K562 (cell line): ENCODE measurements around the gene SDHC. TPM values are rescaled to one million over a fixed set of nuclear protein-coding genes. Genes with fewer than 3 reads are reported as not detected.
A peak's percentile ranks its signal among the peaks of the same experiment; 100 is the strongest.

ENCODE experiments used
- HDAC2 ChIP-seq: fragments of 450-650 bp; IDR thresholded peaks from 2 replicates; pipeline ENCODE4 v1.6.1; 2016; ENCODE audit warnings: mild to moderate bottlenecking
- KLF1 ChIP-seq: fragments of 450-650 bp; IDR thresholded peaks from 2 replicates; pipeline ENCODE4 v1.6.1; 2016; ENCODE audit warnings: missing genetic modification characterization, missing compliant biosample characterization
- RFX5 ChIP-seq: IDR thresholded peaks from 2 replicates; pipeline ENCODE4 v1.6.1; 2011; ENCODE audit warnings: low read depth, mild to moderate bottlenecking, improper control_type of control experiment, low read length
- SFPQ ChIP-seq: fragments of 200-400 bp; formaldehyde crosslinking; IDR thresholded peaks from 2 replicates; pipeline ENCODE4 v1.6.1; 2017; ENCODE audit warnings: mild to moderate bottlenecking, low read depth, low read length, moderate library complexity
- SRSF9 ChIP-seq: fragments of 200-400 bp; formaldehyde crosslinking; IDR thresholded peaks from 2 replicates; pipeline ENCODE4 v1.6.1; 2017; ENCODE audit warnings: low read depth, low read length, borderline replicate concordance
- TCF15 ChIP-seq: fragments of 250-450 bp; sonication (Bioruptor Pico); IDR thresholded peaks from 2 replicates; pipeline ENCODE4 v1.8.0; 2022; ENCODE audit warnings: moderate library complexity, mild to moderate bottlenecking, inconsistent platforms
- TFAP4 ChIP-seq: sonication (generic); formaldehyde crosslinking; IDR thresholded peaks from 2 replicates; pipeline ENCODE4 v1.8.0; 2022; ENCODE audit warnings: missing genetic modification reagents, mild to moderate bottlenecking, moderate library complexity, borderline replicate concordance
- polyA plus RNA-seq, 8 experiments: library from polyadenylated mRNA; depleted of rRNA in 4 of 8; stranded (reverse) in 5 of 8; unstranded in 3 of 8; fragments of >200 nt; fragmentation: Nextera tagmentation in 2 of 8; fragmentation: Illumina TruSeq in 1 of 8; extraction: Ambion mirVana in 2 of 8; extraction: Trizol in 1 of 8; gene quantifications; 2 replicates each; pipeline versions ENCODE4 v1.2.1 to v1.2.3, GENCODE V29; 2011 to 2014; ENCODE audit warnings: inconsistent platforms in 1 of 8, missing spikeins in 1 of 8
- total RNA-seq, 7 experiments: library from RNA; depleted of rRNA in 6 of 7; stranded (reverse); fragments of >200 nt in 6 of 7; fragmentation: Illumina TruSeq in 2 of 7; extraction: Trizol in 2 of 7; gene quantifications; 2 replicates each; pipeline versions ENCODE4 v1.2.1 to v1.2.3, GENCODE V29; 2011 to 2021; ENCODE audit warnings: low replicate concordance in 1 of 7
- TF ChIP-seq, protein P1 (sequence below): fragments of 250-450 bp; sonication (Bioruptor Pico); IDR thresholded peaks from 2 replicates; pipeline ENCODE4 v1.5.0; 2021; ENCODE audit warnings: mild to moderate bottlenecking, borderline replicate concordance
- TF ChIP-seq, protein P2 (sequence below), 2 experiments: fragments of 450-650 bp; conservative IDR thresholded peaks; 2 replicates each; pipeline ENCODE4 v1.6.1; 2017; ENCODE audit warnings: mild to moderate bottlenecking in 2 of 2, moderate library complexity in 2 of 2
- TF ChIP-seq, protein P3 (sequence below): IDR thresholded peaks from 2 replicates; pipeline ENCODE4 v1.6.1; 2016; ENCODE audit warnings: missing genetic modification characterization, missing compliant biosample characterization

The SDHC gene
- total and polyA plus RNA-seq, 9 of the 15 experiments (the other 6 are each of a cell fraction or from before 2014, with no cell fraction given) = 7.7 to 309 (median 174) TPM

DNA sequence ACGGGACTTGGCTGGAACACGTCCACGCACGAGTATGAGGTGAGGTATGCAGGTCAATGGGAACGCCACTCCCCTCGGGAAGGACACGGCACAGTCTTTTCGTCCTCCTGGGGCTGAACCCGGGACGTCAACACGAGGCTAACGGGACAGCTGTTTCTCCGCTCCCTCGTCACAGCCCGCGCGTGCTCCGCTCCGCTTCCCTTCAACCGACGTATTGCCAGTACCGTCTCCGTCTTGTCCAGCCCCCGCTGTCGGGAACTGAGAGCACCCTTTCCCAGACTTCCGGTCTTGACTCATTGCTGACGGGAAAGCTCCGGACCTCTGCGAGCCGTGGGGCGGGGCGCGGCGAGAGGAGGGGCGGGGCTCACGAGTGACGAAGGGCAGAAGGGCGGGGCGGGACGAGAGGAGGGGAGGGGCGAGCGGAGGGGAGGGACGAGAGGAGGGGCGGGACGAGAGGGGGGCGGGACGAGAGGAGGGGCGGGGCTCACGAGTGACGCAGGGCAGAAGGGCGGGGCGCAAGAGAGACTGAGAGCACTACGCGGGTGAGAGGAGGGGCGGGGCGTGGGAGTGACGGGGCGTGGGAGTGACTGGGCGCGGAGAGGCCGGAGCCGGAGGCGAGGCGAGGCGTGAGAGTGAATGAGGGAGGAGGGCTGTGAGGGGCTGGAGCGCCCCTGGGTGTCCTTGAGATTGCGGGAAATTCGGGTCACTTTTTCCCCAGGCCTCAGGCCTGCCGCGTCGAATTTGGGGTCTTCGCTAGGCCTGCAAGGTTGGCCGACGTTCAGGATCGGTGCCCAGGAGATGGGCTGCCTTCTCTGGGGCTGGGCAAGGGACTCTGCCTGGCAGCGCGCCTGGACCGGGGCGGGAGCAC is 75.7 kb downstream of the SDHC start (continued):
- TF ChIP-seq TFAP4 (CRISPR knock-in tag) (peak; percentile 99), SRSF9 (no peak), SFPQ (no peak), TCF15 (CRISPR knock-in tag) (no peak), KLF1 (no peak), RFX5 (no peak), HDAC2 (0 out of 2 replicates have a peak, but pooled peaks have one; percentile 36)
- TF ChIP-seq, protein P1, sequence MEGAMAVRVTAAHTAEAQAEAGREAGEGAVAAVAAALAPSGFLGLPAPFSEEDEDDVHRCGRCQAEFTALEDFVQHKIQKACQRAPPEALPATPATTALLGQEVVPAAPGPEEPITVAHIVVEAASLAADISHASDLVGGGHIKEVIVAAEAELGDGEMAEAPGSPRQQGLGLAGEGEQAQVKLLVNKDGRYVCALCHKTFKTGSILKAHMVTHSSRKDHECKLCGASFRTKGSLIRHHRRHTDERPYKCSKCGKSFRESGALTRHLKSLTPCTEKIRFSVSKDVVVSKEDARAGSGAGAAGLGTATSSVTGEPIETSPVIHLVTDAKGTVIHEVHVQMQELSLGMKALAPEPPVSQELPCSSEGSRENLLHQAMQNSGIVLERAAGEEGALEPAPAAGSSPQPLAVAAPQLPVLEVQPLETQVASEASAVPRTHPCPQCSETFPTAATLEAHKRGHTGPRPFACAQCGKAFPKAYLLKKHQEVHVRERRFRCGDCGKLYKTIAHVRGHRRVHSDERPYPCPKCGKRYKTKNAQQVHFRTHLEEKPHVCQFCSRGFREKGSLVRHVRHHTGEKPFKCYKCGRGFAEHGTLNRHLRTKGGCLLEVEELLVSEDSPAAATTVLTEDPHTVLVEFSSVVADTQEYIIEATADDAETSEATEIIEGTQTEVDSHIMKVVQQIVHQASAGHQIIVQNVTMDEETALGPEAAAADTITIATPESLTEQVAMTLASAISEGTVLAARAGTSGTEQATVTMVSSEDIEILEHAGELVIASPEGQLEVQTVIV (CRISPR knock-in tag) = no peak
- TF ChIP-seq, protein P2, sequence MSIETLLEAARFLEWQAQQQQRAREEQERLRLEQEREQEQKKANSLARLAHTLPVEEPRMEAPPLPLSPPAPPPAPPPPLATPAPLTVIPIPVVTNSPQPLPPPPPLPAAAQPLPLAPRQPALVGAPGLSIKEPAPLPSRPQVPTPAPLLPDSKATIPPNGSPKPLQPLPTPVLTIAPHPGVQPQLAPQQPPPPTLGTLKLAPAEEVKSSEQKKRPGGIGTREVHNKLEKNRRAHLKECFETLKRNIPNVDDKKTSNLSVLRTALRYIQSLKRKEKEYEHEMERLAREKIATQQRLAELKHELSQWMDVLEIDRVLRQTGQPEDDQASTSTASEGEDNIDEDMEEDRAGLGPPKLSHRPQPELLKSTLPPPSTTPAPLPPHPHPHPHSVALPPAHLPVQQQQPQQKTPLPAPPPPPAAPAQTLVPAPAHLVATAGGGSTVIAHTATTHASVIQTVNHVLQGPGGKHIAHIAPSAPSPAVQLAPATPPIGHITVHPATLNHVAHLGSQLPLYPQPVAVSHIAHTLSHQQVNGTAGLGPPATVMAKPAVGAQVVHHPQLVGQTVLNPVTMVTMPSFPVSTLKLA (conservative IDR thresholded peaks at IDR 0.05) = peak; percentile 79 to 89
- TF ChIP-seq, protein P3, sequence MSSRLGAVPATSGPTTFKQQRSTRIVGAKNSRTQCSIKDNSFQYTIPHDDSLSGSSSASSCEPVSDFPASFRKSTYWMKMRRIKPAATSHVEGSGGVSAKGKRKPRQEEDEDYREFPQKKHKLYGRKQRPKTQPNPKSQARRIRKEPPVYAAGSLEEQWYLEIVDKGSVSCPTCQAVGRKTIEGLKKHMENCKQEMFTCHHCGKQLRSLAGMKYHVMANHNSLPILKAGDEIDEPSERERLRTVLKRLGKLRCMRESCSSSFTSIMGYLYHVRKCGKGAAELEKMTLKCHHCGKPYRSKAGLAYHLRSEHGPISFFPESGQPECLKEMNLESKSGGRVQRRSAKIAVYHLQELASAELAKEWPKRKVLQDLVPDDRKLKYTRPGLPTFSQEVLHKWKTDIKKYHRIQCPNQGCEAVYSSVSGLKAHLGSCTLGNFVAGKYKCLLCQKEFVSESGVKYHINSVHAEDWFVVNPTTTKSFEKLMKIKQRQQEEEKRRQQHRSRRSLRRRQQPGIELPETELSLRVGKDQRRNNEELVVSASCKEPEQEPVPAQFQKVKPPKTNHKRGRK (tag) = no peak
